GM21529 (cell line): ENCODE measurements around the gene FOXO1.

ENCODE experiments used
- ATAC-seq: cut with Tn5 transposase; IDR thresholded peaks from one replicate; pipeline ENCODE4 v1.9.1; 2021; ENCODE audit not compliant: unreplicated experiment

Gene FOXO1

GRCh38 chr13:40611004-40611403 is 55.4 kb downstream of the FOXO1 start:
- ATAC-seq: no peak

GRCh38 chr13:40609972-40610726 is 56.3 kb downstream of the FOXO1 start:
- no peak for ATAC-seq

GRCh38 chr13:40608308-40608707 is 58.1 kb downstream of the FOXO1 start:
- no peak for ATAC-seq

GRCh38 chr13:40605573-40605972 is 60.9 kb downstream of the FOXO1 start:
- ATAC-seq: no peak

GRCh38 chr13:40604135-40604534 is 62.3 kb downstream of the FOXO1 start:
- no peak for ATAC-seq

GRCh38 chr13:40600149-40600751 is 66.2 kb downstream of the FOXO1 start:
- ATAC-seq: no peak

GRCh38 chr13:40599747-40600146 is 66.7 kb downstream of the FOXO1 start:
- ATAC-seq: no peak

- ATAC-seq: no peak
These were observed 67.3 kb downstream of the FOXO1 start for GRCh38 chr13:40599124-40599523.

GRCh38 chr13:40598569-40598968 is 67.9 kb downstream of the FOXO1 start:
- no peak for ATAC-seq

- no peak for ATAC-seq
These were observed 68.6 kb downstream of the FOXO1 start for GRCh38 chr13:40597735-40598365.

- ATAC-seq: no peak
These were observed 70.0 kb downstream of the FOXO1 start for GRCh38 chr13:40596484-40596883.

- no peak for ATAC-seq
These were observed 70.7 kb downstream of the FOXO1 start for GRCh38 chr13:40595693-40596092.

- ATAC-seq: no peak
These were observed 74.4 kb downstream of the FOXO1 start for GRCh38 chr13:40592035-40592434.

- no peak for ATAC-seq
These were observed 75.3 kb downstream of the FOXO1 start for GRCh38 chr13:40591091-40591490.

- ATAC-seq: no peak
These were observed 76.2 kb downstream of the FOXO1 start for GRCh38 chr13:40590112-40590862.

GRCh38 chr13:40589285-40590109 is 76.9 kb downstream of the FOXO1 start:
- ATAC-seq: peak; percentile 90

GRCh38 chr13:40588101-40588500 is 78.3 kb downstream of the FOXO1 start:
- no peak for ATAC-seq

GRCh38 chr13:40586886-40587565 is 79.4 kb downstream of the FOXO1 start:
- ATAC-seq: no peak

- no peak for ATAC-seq
These were observed 80.5 kb downstream of the FOXO1 start for GRCh38 chr13:40585911-40586471.

- ATAC-seq: no peak
These were observed 82.7 kb downstream of the FOXO1 start for GRCh38 chr13:40583738-40584137.
